Measurements from ENCODE around the gene SRGAP3.
"Not testable (repeated sequence)": the region's sequence is repeated elsewhere in the genome, so short reads cannot be mapped to it uniquely, and the experiment has no call there.

SRGAP3 gene

DNA sequence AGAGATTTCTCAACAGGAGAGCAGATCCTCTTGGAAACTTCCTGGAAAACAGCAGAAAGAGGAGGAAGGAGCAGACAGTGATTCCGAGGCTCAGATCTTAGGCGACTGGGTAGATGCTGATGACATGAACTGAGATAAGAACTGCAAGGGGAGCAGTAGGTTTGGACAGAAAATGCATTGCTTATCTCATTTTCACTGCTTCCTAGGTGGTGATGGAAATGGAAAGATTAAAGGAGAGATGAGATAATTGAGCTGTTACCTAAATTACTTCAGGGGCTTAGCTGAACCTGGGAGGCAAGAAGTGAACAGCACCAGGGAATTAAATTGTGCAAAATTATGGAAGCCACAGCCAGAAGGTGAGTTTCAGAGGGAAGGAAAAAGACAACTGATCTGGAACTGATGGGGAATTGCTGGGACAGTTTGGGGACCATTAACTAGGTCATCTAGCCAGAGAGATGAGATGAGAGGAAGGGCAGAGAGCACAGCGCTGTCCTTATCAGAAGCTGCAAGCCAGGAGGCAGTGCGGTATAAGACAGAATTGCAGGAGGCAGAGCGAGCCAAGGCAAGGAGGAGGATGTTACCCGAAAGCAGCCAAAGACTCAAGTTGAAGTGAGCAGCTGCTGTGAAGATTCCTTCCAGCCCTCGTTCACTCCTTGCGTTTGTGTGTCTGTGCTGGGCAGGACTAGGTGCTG, 140.4 kb downstream of the SRGAP3 start:
- no peak for DNase-seq
- in situ Hi-C loops (cut with MboI; ENCODE audit: low pct_unique_long_range_greater_than_20kb, low sequenced_read_pairs): no loop called here

GRCh38 chr3:9107738-9108137, 141.7 kb downstream of the SRGAP3 start:
- no peak for DNase-seq
- in situ Hi-C loops (cut with MboI; ENCODE audit: low pct_unique_long_range_greater_than_20kb, low sequenced_read_pairs): no loop called here

DNA sequence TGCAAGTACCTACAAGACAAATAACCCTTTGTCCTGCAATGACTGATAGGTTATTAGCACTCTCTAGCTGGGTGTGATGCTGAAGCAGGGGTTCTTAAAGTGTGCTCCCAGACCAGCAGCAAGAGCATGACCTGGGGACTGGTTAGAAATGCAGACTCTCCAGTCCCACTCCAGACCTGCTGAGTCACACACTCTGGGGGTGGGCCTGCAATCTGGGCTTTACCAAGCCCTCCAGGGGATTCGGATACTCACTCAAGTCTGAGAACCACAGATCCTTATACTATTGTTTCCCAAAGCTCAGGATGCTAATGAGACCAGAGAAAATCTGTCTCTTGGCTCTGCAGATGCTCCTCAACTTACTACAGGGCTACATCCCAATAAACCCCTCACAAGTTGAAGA, 144.0 kb downstream of the SRGAP3 start:
- no peak for DNase-seq
- in situ Hi-C loops (cut with MboI; ENCODE audit: low pct_unique_long_range_greater_than_20kb, low sequenced_read_pairs): no loop called here

- in situ Hi-C loops (cut with MboI; ENCODE audit: low pct_unique_long_range_greater_than_20kb, low sequenced_read_pairs): no loop called here
- DNase-seq: no peak
Observed at GRCh38 chr3:9104121-9104520, 145.3 kb downstream of the SRGAP3 start.

DNA sequence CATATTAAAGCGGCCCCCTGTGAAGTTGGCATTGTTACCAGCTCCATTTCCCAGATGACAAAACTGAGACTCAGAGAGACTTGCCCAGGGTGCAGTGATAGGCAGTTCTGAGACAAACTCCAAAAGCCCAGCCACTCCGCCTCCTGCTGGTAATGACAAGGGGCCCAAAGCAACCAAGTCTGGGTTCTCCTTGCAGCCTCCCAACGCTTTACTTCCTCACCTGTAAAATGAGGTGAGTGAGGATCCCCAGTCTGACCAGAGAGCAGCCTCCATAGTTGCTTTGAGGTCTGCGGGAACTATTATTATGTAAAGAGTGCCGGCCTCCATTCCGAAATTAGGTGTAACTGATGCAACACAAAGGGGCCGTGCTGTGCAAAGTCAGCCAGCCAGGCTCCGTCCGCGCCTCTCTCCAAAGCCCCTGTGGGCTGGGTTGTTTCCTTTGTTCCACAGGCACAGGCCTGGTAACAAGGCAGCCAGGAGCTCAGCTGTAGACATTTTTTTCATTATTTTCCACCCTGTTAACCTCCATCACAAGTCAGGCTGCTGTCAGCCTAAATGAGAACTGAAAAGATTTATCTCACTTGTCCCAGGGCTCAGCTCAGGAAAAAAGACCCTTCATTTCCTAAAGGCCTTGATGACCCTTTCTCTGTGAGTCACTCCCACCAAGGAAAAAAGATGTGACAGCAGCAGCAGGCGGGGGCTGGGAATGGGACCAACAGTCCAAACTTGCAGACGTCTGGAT, 147.0 kb downstream of the SRGAP3 start:
- DNase-seq: no peak
- in situ Hi-C loops (cut with MboI; ENCODE audit: low pct_unique_long_range_greater_than_20kb, low sequenced_read_pairs): no loop called here

GRCh38 chr3:9101286-9101685, 148.2 kb downstream of the SRGAP3 start:
- in situ Hi-C loops (cut with MboI; ENCODE audit: low pct_unique_long_range_greater_than_20kb, low sequenced_read_pairs): no loop called here
- DNase-seq: no peak

DNA sequence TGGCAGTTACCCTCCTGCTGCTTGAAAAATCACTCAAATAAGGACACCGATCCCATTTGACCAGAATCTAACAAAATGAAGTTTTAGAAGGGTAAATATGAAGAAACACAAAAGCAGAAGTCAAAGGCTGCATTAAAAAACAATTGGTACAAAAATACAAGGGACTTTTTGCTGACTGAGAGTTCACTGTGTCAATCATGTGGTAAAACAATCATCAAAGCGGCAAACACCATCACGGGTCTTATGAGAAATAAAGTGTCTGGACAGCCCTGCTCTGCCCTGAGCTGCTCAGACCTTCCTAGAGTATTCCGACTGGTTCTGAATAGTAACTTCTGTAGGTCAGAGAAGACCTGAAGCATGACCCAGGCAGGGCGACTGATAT, 148.9 kb downstream of the SRGAP3 start:
- in situ Hi-C loops (cut with MboI; ENCODE audit: low pct_unique_long_range_greater_than_20kb, low sequenced_read_pairs): no loop called here
- no peak for DNase-seq

- in situ Hi-C loops (cut with MboI; ENCODE audit: low pct_unique_long_range_greater_than_20kb, low sequenced_read_pairs): no loop called here
- DNase-seq: no peak
Observed at GRCh38 chr3:9099702-9100512, 149.5 kb downstream of the SRGAP3 start.

- DNase-seq: no peak
Observed at GRCh38 chr3:9098716-9099675, 150.4 kb downstream of the SRGAP3 start.

DNA sequence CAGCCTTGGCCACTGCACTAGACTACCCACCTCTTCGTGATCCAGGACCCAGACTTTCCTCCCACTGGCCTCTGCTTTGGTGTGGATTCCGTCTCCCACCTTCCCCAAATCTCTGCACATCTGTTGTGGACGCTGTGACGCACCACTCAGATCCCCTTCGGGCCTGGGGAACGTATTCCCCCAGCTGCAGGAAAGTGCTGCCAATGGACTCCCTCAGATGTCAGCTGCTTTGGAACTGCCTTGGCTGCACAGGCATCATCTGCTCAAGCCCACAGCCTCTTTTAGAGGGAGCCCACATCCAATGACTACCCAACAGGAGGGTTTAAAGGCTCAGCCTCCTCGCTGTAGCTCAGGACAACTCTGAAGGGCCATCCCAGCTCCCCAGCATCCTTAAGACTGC, 152.0 kb downstream of the SRGAP3 start:
- in situ Hi-C loops (cut with MboI; ENCODE audit: low pct_unique_long_range_greater_than_20kb, low sequenced_read_pairs): no loop called here
- no peak for DNase-seq

More at GRCh38 chr3:9098716-9099675, 150.4 kb downstream of the SRGAP3 start:
- in situ Hi-C loops (cut with MboI; ENCODE audit: low pct_unique_long_range_greater_than_20kb, low sequenced_read_pairs): no loop called here

DNA sequence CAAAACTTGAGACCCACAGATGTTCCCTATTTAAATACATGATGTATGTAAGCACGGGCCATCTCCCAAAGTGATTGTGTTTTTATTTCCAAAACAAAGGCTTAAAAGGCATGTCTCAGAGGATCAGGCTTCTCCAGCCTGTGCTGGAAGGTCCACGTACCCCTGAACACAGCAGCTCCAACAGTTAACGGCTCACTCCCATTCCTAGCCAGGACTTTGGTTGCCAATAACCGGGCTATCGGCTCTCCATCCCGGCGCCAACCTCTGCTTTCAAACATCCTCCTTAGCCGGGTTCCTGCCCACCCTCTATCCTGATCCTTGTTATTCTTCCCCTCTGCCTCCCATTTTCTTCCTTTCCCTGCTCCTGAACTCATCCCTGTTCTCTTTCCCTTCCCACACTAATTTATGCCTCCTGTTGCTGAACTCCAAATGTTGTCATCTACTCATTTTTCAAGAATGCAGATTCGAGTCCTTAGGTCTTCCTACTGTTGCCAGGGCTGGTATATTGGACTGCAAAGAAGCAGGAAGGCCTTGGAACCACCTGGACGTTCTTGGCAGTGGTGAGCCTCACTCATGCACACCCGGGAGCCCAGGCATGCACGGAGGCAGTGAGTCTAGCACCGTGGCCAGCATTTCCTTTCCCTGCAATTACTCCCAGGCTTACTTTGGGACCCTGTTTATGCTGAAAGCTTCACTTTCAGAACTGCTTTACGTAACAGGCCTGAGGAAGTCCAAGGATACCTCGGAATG, 157.8 kb downstream of the SRGAP3 start:
- in situ Hi-C loops (cut with MboI; ENCODE audit: low pct_unique_long_range_greater_than_20kb, low sequenced_read_pairs): no loop called here
- no peak for DNase-seq

DNA sequence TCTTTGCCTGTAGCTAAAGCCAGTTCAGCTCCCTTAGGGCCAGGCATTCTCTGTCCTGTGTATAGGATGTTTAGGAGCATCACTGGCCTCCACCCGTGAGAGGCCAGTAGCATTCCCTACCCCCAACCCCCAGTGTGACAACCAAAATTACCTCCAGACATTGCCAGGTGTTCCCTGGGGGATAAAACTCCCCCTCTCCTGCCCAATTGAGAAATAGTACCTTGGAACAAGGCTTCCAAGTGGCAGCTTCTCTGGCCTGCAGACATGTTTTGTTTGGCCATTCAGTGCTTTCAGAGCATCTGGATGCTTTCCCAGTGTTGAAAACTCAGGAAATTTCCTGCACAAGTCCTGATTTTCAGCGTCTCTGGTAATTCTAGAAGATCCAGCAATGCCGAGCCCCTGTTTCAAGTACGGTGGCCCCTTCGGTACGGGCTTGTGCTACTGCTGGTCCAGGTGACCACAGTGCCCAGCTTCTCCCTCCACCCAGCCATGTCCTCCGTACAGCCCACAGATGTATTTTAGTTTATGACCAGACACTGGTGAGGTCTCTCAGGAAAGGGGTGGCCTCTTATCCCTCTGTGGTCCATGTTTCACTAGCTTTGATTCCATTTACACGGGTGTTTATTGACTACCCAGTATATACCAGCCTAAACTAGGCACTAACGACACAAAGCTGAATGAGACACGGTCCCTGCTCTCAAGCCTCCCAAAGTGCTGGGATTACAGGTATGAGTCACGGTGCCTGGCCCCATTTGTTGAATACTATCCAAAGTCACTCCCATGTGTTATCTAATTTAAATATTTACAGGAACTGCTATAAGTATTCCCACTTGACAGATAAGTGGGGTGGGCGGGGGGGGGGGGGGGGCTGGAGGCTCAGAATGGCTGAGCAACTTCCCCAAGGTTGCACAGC, 160.7 kb downstream of the SRGAP3 start:
- in situ Hi-C loops (cut with MboI; ENCODE audit: low pct_unique_long_range_greater_than_20kb, low sequenced_read_pairs): no loop called here

DNA sequence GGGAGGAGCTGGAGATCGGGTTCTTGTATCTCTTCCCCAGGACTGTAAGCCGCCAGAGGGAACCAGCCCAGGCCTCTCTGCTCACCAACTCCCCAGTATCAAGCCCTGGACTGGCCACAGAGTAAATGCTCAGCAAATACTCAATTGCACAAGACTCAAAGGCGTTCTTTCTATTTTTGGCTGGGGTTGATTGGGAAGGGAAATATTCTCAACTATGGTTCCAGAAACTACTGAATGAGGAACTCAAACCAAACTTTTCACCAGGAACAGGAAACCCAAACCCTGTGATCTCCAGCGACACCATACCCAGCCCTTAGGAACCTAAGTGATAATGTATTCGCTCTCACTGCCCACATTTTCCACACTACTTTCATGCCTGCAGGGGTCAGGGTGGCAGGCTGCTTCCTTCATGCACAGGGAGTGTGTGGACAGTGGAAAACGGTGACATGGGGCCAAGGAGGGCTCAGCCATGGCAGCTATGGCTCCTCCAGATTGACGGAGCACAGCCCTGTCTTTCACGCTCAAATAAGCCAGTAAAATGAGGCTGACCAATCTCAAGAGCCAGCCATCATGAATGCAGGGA, 161.5 kb downstream of the SRGAP3 start:
- in situ Hi-C loops (cut with MboI; ENCODE audit: low pct_unique_long_range_greater_than_20kb, low sequenced_read_pairs): no loop called here

More for the DNA sequence above, 160.7 kb downstream of the SRGAP3 start:
- no peak for DNase-seq

DNA sequence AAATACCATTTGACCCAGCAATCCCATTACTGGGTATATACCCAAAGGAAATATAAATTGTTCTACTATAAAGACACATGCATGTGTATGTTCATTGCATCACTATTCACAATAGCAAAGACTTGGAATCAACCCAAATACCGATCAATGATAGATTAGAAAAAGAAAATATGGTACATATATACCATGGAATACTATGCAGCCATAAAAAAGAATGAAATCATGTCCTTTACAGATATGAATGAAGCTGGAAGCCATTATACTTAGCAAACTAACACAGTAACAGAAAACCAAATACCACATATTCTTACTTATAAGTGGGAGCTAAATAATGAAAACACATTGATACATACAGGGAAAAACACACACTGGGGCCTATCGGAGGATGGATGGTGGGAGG, 164.0 kb downstream of the SRGAP3 start:
- in situ Hi-C loops (cut with MboI; ENCODE audit: low pct_unique_long_range_greater_than_20kb, low sequenced_read_pairs); DNase-seq: not testable (repeated sequence)

More for the DNA sequence above, 161.5 kb downstream of the SRGAP3 start:
- peak; percentile 81 for DNase-seq

DNA sequence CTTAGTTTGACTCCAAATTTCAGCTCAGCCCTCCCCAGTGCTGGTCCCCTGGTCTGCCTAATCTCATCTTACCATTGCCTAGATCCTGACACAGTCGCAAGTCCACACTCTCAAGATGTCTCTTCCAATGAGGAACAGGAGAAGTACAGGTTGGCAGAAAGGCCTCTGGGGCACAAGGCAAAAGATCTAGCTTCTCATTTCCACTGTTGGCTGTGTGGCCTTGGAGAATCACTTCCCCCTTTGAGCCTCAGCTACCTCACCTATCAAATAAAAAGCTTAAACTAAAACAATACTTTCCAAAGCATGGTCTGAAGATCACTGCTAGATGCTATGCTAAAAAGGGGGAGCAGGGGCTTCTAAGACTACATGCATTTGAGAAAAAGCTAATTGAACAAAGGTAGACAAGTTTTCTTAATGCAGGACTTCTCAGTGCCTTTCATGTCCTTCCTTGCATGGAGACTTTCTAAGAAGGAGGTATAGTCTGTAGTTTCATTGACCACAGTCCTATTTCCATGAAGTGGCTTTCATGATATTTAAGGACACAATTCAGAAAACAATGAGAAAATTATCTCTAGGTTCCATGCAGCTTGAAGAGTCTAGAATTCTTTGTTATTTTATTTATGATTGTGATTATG, 168.1 kb downstream of the SRGAP3 start:
- no peak for DNase-seq
- in situ Hi-C loops (cut with MboI; ENCODE audit: low pct_unique_long_range_greater_than_20kb, low sequenced_read_pairs): no loop called here

DNA sequence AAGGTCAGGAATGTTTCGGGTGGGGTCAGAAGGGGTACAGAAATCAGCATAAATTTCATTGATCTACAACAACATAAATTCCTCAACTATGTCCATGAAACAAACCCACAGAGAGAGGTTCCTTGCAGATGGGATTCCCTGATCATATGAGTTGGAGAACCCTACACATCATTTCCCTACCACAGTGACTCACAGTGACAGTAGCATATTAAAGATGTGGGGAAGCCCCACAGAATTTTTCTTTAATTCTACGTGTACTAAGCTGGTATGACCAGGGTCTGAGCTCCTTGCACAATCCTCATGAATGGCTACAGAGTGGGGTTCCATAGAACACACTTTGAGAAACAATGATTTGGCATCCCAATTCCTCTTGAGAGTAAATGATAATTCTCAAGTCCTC, 169.3 kb downstream of the SRGAP3 start:
- no peak for DNase-seq
- in situ Hi-C loops (cut with MboI; ENCODE audit: low pct_unique_long_range_greater_than_20kb, low sequenced_read_pairs): no loop called here

DNA sequence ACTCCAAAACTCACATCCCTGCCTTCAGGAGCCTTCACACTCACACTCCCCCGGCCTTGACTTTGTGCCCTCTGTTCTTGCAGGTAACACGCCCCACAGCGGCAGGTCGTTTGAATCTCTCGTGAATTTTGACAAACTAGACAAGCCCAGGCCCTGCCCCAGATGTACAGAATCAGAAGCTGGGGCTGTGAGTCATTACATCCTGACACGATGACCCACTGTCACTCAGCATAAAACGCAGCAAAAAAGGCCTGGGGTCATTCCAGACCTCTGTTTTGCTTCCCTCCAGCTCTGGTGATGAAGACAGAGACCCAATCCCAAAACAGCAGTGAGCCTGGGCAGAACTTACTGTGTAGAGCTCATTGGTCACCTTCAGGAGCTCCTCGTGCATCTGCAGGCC, 169.8 kb downstream of the SRGAP3 start:
- no peak for DNase-seq
- in situ Hi-C loops (cut with MboI; ENCODE audit: low pct_unique_long_range_greater_than_20kb, low sequenced_read_pairs): no loop called here

Data from KBM-7 (cell line).